ENCODE results near the gene SNHG17.

DNA sequence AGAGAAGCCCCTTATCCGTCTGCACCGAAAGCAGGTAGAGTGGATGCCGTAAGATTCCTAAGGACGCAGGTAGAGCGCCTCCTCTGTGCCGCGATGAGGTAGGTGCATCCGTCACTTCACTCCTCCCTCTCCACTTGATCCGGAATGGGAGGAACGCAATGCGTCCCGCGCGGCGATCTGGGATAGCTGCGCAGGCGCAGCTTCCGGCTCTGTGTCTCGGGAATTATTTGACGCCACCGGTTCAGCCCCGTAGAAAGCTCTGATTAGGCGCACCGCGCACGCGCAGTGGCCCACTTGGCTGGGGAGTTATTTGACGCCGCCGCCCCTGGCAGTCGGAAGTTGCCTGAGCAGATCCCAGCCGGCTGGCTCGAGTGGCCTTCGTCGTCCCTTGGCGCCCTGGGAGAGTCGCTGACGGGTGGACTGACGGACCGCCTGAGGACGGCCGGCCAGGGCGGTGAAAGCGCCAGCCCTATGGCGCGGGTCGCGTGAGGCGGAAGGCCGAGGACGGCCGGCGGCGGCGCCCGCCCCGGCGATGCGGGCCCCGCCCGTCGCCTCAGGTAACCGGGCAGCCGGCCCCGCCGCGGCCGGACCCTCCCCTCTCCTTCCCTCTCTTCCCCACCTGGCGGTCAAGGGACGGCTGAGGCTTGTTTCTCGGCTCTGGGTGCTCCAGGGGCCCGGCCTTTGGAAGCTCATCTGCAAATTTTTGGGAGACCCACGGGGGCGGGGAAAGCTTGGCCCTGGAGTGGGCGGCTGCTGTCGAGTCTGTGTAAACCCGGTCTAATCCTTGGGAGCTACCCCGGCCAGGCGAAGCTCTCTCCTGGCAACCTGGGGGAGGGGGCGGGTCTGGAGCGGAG, 37.6 kb upstream of the SNHG17 start, which contains the start of gene RALGAPB:
- TF ChIP-seq, protein P1, sequence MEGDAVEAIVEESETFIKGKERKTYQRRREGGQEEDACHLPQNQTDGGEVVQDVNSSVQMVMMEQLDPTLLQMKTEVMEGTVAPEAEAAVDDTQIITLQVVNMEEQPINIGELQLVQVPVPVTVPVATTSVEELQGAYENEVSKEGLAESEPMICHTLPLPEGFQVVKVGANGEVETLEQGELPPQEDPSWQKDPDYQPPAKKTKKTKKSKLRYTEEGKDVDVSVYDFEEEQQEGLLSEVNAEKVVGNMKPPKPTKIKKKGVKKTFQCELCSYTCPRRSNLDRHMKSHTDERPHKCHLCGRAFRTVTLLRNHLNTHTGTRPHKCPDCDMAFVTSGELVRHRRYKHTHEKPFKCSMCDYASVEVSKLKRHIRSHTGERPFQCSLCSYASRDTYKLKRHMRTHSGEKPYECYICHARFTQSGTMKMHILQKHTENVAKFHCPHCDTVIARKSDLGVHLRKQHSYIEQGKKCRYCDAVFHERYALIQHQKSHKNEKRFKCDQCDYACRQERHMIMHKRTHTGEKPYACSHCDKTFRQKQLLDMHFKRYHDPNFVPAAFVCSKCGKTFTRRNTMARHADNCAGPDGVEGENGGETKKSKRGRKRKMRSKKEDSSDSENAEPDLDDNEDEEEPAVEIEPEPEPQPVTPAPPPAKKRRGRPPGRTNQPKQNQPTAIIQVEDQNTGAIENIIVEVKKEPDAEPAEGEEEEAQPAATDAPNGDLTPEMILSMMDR (IDR thresholded peaks at IDR 0.05), result peak; percentile 16 to 63 (median 46)
- TF ChIP-seq POLR2A (IDR thresholded peaks at IDR 0.05), result peak; percentile 61
